HG02678 (cell line): Measurements from ENCODE around the gene MYO1E.
"Not testable (repeated sequence)": the region's sequence is repeated elsewhere in the genome, so short reads cannot be mapped to it uniquely, and the experiment has no call there.

ENCODE experiments used
- ATAC-seq: cut with Tn5 transposase; IDR thresholded peaks from one replicate; pipeline ENCODE4 v1.9.1; 2021; ENCODE audit warnings: mild to moderate bottlenecking, moderate library complexity; ENCODE audit not compliant: unreplicated experiment

MYO1E gene

DNA sequence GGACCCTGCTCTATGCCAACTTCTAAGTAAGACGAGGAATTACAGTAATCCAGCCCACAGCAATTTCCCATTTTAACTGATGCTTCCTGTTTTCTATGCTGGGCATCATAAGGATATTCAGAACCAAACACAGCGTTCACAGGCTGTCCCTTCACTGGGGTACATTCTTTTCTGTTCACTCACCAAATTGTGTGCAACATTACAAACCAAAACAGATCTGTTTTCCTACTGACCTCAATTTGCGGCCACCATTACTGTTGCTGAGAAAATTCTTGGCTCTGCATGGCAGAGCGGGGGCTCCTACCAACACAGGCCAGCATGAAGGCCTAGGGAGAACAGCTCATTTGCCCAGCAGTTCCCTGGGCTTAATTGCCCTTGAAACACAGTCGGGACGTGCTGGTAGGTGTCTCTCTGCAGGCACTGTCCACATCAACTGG is 76.5 kb downstream of the MYO1E start:
- ATAC-seq, result no peak

DNA sequence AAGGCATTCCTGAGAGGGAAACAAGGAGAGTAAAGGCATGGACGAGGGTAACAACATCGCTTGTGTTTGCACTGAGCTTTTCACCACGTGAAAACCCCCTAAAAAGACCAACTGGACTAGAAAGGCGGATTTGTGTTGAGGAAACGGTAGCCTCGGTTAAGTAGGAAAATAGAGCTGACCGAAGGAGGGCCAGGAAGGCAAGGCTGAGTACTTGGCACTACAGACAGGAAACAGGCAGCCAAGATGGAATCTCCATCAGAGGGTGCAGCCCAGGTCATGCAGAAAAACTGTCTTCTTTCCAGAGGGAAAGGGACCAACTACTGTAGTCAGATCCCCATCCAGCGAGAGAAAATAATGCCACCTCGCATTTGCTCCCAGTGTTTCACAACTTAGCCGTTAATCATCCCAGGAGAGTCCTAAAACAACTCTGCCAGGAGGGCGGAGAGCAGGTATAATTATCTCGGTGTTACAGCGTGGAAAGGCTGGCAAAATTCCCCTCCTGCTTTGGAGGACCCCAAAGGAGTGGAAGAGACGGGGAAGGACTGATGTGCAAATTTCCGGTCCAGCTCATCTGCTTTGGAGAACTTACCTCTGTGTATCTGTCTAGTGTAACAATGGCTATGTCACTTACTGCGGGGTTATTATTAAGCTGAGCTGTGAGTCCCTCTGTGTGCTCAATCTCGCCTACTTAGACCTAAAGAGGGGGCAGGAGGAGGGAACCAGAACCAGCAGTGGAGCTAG is 77.2 kb downstream of the MYO1E start:
- no peak for ATAC-seq

DNA sequence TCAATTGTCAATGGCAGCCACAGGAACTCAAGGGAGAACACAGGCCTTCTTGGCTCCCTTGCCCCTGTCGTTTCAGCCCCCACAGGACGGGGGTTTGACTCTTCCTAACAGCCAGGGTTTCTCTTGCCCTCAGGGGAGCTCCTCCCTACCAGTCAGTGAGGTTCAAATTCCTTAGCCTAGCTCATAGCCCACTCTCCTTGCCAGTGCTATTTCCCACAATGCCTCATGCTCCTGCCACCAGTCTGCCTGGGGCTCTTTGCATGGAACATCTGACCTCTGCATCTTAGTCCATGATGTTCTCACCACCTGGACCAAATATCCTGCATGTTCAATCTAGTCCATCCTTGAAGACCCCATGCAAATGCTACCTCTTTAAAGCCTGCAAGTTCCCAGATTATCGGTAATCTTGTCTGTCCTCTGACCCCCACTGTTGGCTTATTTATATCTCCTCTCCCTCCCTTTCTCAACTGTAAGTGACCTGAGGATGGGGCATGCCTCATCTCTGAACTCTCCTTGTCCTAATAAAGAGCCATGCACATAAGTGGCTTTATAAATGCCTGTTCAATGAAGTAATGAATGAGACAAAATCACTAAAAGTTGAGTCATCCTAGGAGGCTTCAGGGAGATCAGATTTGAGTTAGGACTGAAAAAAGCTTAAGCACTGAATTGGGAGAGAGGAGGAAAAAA is 78.0 kb downstream of the MYO1E start:
- ATAC-seq, result no peak

DNA sequence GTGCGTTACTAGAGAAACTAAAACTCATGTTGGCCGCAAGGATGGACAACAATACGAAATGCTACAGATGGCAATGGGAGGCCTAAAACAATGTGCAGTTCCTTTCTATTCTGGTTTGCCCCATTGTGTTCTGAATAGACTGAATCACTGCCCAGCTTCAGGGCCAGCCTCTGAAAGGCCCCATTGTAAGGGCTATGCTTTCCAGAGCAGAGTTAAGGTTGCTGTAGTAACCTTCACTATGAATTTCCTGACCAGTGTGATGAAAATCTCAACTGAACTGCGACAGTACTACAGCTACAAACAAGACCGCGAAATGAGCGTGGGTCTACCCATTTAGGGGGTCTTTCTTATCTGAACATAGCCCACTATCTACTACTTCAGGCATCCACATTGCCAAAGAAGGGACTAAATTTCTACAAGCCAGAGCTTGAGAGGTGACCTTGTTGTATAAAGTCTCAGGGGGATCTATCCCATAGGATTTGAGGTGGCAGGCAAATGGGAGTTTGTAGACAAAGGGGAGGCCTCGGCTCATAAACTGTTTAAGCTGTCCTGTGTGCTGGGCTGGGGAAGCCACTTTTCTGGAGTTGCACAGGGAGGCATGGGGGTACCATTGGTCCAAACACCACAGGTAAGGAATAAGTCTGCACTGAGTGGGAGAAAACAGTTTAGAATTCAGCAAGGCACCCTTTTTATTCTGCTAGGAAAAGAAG is 80.1 kb downstream of the MYO1E start:
- no peak for ATAC-seq

DNA sequence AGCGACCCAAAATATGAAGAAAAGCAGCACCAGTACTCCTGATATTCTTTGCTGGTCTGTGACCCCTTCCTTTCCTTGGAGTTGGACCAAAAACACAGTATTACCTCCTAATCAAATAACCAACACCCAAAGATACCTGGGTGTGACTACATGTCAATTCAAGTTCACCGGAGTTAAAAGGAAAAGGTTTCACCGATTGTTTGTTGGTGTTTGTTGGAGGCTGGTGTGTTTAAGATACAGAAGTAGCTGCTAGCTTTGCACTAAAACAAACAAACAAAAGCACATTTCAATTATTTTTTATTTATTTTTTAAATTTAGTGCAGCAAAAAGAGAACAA is 81.5 kb downstream of the MYO1E start:
- peak; percentile 11 for ATAC-seq

DNA sequence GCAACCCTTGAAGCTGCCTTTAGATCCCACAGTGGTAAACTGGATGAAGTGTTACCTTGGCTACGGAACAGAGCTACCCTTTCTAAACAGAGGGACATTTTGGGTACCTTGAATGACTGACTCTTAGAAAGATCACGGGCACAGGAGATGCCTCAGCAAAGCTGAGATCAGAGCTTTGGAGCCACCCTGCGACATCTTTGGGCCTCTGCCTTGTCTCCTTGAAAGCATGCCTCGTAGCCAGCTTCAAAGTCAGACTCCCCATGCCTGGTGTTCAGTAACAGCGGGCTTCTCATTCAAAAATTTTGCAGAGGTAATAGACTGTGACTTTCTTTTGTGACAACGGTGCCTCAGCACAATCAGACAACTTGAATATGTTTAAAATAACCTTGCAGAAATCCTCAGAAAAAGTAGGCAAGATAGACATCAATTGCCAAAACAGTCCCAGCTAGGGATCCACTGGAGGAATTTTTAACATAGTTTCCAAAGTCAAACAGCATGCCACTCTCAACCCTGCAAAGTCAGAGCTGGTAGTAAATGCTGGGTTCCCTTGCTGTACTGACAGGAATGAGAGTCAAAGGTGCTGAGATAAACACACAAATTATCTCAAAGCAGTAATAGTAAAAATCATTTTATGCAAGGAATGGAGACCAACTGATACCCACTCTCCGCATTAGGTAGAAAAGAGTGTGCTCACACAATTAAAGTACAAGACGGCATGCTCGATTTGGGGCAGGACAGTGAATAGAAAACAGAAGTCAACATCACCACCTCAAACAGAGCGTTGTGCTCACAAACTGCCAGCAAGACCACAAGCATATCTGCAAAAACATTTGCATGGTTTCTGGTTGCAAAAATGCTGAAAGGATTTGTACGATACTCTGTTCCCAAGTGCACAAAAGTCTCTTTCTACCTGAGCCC is 82.1 kb downstream of the MYO1E start:
- peak; percentile 65 for ATAC-seq

DNA sequence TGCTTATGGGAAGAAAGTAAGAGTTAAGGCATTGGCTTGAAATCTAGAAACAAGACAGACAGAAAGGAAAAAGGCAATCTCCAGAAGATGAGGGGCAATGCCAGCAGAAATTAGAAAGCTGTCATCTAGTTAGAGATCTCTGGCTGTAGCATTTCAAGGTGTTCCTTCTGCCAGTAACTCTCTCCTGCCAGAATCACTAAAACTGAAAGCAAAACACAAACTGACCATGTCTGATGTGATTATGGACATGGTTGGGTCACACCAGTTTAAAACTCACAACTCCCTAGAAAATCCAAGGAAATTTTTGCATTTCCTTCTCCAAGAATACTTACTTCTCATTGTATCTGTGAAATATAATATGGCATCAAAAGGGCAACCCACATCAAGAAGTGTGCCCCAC is 83.1 kb downstream of the MYO1E start:
- ATAC-seq, result no peak

DNA sequence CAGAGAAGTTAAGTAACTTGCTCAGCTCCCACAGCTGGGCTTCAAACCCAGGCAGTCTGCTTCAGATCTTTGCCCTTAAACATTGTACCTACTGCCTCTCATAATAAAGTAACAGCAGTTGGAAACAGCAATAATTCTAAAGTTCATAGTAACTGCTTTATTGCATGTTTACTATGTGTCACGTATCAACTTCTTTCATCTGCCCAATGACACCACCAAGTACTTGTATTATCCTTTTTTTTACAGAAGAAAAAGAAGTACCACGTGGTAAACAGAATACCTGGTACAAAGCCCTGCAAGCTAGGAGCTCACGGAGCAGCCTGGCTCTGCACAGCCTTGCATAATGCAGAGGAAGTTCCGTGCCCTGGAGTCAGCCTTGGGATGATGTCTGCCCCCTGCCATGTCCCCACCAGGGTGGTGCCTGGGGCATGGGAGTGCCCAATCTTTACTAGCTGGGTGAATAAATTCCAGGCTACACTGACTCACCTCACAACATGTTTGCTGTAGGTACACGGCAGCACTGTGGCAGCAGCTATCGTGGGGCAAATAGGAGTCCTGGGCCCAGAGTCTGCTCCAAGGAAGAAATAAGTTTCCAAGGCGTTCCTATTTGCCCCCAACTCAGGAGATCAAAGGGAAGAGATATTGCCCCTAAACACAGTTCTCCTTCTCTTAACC is 88.8 kb downstream of the MYO1E start:
- no peak for ATAC-seq

DNA sequence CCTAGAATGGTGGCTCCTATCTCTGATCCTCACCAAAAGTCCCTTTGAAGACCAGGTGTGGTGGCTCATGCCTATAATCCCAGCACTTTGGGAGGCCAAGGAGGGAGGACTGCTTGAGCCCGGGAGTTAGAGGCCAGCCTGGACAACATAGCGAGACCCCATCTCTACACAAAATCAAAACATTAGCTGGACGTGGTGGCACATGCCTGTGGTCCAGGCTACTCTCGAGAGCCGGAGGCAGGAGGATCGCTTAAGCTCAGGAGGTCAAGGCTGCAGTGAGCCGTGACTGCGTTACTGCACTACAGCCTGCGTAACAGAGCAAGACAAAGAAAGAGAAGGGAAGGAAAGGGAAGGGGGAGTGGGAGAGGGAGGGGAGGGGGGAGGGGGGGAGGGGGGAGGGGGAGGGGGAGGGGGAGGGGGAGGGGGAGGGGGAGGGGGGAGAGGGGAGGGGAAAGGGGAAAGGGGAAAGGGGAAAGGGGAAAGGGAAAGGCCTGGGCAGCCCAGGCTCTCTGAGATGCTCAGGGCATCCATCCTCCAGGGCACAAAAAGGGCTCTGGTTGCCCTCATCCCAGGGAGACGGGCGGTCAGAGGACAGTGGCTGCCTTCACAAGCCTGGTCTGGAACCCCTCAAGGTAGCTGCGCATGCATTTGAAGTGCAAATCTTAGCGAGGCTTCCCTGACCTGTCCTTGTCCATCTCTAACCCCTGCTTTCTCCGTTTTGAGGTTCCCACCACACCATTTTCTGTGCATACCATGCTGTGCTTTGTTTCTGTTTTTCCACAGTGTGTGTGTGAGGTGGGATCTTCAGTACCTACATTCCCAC is 89.9 kb downstream of the MYO1E start:
- no peak for ATAC-seq

DNA sequence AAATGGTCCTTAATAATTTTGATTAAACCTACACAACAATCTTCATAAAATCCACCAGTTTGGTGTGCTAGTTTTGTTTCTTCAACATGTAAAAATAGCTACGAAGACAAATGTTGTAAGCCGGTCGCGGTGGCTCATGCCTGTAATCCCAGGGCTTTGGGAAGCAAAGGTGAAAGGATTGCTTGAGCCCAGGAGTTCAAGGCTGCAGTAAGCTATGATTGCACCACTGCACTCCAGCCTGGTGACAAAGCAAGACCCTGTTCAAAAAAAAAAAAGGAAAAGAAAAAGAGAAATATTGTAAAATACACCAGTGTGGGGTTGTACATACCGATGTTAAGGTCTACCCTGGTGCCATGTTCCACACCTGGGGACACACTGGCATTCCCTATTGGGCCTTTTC is 91.0 kb downstream of the MYO1E start:
- ATAC-seq, result no peak

DNA sequence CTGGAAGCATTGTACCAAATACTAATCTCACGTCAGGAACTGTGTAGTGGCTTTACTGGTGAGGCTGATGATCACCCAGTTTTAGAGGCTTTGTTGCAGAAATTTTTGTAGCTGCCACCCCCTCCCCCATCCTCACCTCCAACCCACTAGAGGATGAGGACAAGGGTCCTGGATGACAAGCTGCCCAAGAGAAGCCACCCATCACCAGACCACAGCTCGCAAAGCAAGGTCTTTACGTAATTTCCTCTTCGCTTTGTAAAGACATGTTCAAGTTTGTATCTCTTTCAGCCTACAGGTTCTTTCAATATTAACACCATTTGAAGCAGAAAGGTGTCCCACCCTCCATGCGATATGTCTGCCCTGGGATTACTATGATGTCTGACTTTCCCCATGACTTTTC is 91.8 kb downstream of the MYO1E start:
- no peak for ATAC-seq

DNA sequence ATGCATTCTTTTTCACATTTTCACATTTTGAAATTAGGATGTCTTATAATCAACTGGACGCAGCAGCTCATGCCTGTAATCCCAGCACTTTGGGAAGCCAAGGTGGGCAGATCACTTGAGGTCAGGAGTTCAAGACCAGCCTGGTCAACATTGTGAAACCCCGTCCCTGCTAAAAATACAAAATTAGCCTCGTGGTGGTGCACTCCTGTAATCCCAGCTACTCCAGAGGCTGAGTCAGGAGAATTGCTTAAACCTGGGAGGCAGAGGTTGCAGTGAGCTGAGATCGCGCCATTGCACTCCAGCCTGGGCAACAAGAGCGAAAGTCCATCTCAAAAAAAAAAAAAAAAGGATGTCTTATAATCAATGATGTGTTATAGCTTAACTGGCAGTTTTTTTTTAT is 92.4 kb downstream of the MYO1E start:
- not testable (repeated sequence) for ATAC-seq

DNA sequence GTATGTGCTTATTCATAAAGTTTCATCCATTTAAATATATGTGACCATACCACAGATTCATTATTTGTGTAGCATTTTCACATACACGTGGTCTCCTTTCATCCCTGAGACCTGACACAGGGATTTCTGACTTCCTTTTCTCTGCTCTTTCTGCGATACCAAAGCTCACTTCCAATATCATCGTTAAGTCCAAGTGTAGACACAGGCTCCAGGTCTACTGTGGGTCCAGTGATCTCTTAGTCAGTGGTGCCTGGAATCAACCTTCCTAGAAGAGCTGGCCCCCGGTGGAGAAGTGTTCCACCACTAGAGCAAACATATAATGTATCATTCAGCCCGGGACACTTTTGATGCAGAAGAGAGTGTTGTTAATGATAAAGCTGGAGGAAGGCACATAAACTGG is 93.6 kb downstream of the MYO1E start:
- ATAC-seq, result no peak

DNA sequence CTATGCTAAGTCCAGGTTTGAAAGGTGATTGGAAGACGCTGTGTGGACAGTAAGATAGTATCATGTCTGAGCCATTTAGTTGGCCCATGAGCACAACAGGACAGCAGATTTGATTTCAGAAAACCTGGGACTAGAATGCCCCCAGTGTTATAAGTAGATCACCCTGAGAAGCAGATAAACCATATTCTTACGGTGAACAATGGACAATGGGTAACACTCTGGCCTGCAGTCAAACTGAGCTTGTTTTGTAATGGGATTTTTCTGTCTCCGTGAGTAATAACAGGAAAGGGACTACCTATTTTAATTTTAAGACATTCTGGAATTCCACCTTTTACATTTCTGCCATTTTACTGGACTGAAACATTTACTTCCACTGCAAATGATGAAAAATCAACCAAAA is 94.6 kb downstream of the MYO1E start:
- ATAC-seq, result no peak

DNA sequence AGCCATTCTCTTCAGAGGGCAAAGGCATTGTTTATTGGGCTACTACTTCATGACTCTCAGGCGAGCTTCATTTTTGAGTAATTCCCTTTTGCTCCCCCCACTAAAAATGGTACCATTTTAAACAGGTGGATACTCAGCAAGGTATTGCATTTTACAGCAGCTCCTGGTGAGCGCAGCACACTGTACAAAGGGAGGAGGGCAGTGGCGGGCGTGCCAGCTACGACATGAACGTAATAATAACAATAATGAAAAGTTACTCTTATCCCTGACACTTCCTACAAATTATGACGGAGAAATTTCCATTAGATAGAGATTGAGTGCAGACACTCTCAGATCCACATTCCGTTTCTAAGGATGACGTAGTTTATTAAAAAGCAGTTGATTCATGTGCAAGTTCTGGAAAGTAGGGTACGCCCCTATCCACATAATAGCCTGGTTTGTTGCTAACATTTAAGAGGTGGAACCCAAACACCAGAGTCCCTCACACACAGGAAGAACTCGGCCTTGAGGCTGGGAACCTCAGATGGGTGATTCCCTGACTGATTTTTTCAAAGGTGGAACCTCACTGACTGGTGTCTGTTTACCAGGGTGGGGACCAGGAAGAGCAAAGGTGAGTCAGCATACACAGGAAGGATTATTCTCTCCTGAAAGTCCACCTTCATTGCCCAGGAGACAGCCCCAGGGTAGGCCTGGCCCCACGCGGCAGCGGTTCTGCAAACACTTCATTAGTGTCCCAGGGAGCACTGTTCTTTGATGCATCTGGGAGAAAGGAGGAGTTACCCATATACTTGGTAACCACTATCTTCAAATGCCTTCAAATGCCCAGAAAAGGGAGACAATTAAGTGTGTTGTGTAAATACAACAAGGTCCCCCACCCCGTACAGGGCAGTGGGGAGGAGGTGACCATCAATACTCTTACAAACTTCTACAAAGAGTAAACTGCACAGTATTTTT is 96.2 kb downstream of the MYO1E start:
- ATAC-seq, result no peak

DNA sequence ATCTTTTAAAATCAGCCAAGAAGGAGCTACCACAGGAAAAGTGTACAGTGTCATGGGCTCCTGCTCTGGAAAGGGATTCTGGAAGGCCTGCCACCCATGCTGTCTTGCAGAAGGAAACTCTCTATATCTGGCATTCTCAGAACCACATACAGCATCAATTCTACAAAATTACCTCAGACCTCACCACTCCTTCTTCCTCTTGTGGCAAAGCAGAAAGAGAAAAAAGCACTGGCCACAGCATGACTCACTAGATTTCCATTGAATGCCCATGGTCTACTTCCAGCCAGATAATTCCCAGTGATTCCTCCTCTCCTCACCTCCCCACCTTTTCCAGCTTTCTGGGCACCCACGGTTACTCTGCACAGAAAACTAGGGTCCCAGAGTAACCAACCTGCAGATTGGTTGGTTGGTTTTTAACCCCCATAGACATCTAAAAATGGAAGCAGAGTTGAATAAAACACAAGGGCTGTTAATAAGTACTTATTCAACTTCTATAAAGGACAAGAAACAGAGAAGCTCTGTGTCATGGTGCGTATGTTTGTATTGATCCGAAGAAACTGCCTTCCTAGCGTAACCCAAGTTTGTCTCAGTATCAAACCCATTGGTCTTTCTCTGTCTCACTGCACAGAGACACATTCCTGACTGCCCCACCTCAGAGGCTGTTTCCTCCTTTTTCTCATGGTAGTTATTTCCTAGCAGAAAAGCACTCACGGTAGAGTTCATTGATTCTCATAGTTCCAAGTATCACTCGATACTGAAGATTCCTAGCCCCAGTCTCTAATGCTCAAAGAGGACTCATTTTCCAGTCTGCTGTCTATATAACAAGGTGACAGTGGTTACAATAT is 98.3 kb downstream of the MYO1E start:
- no peak for ATAC-seq

DNA sequence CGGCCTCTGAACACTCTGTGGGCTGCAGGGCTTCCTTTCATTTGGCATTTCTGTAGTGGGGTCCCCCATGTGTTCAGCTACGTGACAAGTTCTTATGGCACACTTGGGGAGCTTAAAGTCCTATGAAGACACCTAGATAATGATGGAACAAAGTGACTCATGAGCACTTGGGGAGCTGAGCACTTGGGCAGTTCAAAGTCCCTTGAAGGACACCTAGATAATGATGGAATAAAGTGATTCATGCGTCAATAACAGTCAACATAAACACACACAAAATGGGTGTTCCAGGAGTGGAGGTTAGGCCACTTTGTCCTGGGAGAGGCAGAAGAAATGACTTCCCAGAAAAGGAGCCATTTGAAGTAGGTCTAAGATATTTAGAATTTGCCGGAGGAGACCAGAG is 99.4 kb downstream of the MYO1E start:
- ATAC-seq, result no peak
